Motor neuron (in vitro differentiated cells): ENCODE results near the gene USP44. TPM values are rescaled to one million over a fixed set of nuclear protein-coding genes. Genes with fewer than 3 reads are reported as not detected.
A peak's percentile ranks its signal among the peaks of the same experiment; 100 is the strongest.

Experiments used
- ATAC-seq, 8 experiments: fragments of 200-7000 bp; cut with Tn5 transposase; replicated peaks in 6 of 8; 2 replicates each; pipeline ENCODE4 v1.8.0; 2021; ENCODE audit warnings: mild to moderate bottlenecking in 8 of 8, moderate library complexity in 8 of 8
- H3K27ac ChIP-seq, 2 donors: fragments of 250-450 bp; sonication (Bioruptor Pico); 2 replicates each; pipeline ENCODE4 v1.9.0; 2021; ENCODE audit warnings: antibody characterized with exemption in 2 of 2, mild to moderate bottlenecking in 2 of 2, moderate library complexity in 1 of 2
- H3K4me1 ChIP-seq, 2 donors: fragments of 250-450 bp; sonication (Bioruptor Pico); replicated peaks in 1 of 2; 2 replicates each; pipeline ENCODE4 v1.6.1; 2021; ENCODE audit warnings: antibody characterized with exemption in 2 of 2, mild to moderate bottlenecking in 2 of 2, moderate library complexity in 1 of 2
- H3K4me3 ChIP-seq, 5 donors: fragments of 250-450 bp; sonication (Bioruptor Pico); 2 replicates each; pipeline ENCODE4 v1.9.0; 2021; ENCODE audit warnings: antibody characterized with exemption in 5 of 5, mild to moderate bottlenecking in 5 of 5, moderate library complexity in 4 of 5
- WGBS, 10 experiments: fragments of 450-650 bp; shearing (Covaris generic); methylation state at CpG; one replicate each; pipeline ENCODE4 v1.0.0; 2022; 5-methylcytosine and 5-hydroxymethylcytosine counted together
- in situ Hi-C, 9 experiments: fragments of 400-800 bp; cut with MboI; loops; one replicate each; pipeline ENCODE4 v1.15.0; 2021; ENCODE audit warnings: low sequenced_read_pairs in 9 of 9, low pct_unique_long_range_greater_than_20kb in 2 of 9; ENCODE audit not compliant: unreplicated experiment in 9 of 9
- total RNA-seq, 8 experiments: library from RNA; unstranded; fragments of 300-600 nt; gene quantifications; 2 replicates each; pipeline versions ENCODE4 v1.2.3 to v1.2.4, GENCODE V29; 2022

USP44 gene
- total RNA-seq, 8 experiments from 2014 or later: 0.76 to 15.7 (median 10.8) TPM

- in situ Hi-C loops: loop anchor here in 3 of 9 experiments (25.0 kb wide), 1 partner anchor 434 kb away; no protein-coding TSS in a partner anchor
- no peak for ATAC-seq
- Histone ChIP-seq H3K27ac (no peak overlapping the region), H3K4me1 (peaks cover 10 to 33% of the 10 kb centered on the region in 2 donors), H3K4me3 (peak overlapping the region in 4 of 5 donors; percentile 6 to 86 (median 12))
- WGBS, 10 experiments: 0 to 83% (median 11%) methylated on average over 2 to 9 of the region's 9 CpGs
Measured at GRCh38 chr12:95546491-95546813, 4.8 kb downstream of the USP44 start.

GRCh38 chr12:95545731-95546490 lies 5.4 kb downstream of the USP44 start:
- peaks cover 5 to 29% of the 10 kb centered on the region in 2 donors for H3K4me1 ChIP-seq
- 5 to 85% (median 23%) methylated on average over 2 to 8 of the region's 8 CpGs for WGBS, 10 experiments
- in situ Hi-C loops: loop anchor here in 3 of 9 experiments (25.0 kb wide), 1 partner anchor 434 kb away; no protein-coding TSS in a partner anchor
- no peak for ATAC-seq
- H3K4me3 ChIP-seq: peak overlapping the region in 4 of 5 donors; percentile 6 to 86 (median 12)
- peak overlapping the region in 1 of 2 donors; percentile 21 for H3K27ac ChIP-seq

- in situ Hi-C loops: loop anchor here in 3 of 9 experiments (25.0 kb wide), 1 partner anchor 433 kb away; no protein-coding TSS in a partner anchor
- WGBS, 10 experiments: 6 to 96% (median 20%) methylated on average over 2 to 4 of the region's 4 CpGs; no CpG with 5 or more reads in 1 of the 10 experiments
- peak overlapping the region in 3 of 5 donors; percentile 4 to 86 (median 6) for H3K4me3 ChIP-seq
- peaks cover 5 to 29% of the 10 kb centered on the region in 2 donors for H3K4me1 ChIP-seq
- H3K27ac ChIP-seq: no peak overlapping the region
- ATAC-seq: no peak
Measured at GRCh38 chr12:95545303-95545702, 6.0 kb downstream of the USP44 start.

GRCh38 chr12:95544756-95545155 lies 6.5 kb downstream of the USP44 start:
- 29 to 58% (median 36%) methylated on average over 2 to 3 of the region's 3 CpGs; no CpG with 5 or more reads in 1 of the 10 experiments for WGBS, 10 experiments

GRCh38 chr12:95543305-95543704 lies 8.0 kb downstream of the USP44 start:
- ATAC-seq: no peak
- Histone ChIP-seq H3K4me3 (no peak overlapping the region), H3K27ac (no peak overlapping the region), H3K4me1 (peaks cover 10 to 32% of the 10 kb centered on the region in 2 donors)
- WGBS, 10 experiments: 83 to 100% (median 95%) methylated on average over 3 to 7 of the region's 7 CpGs; no CpG with 5 or more reads in 2 of the 10 experiments
- in situ Hi-C loops: loop anchor here in 3 of 9 experiments (25.0 kb wide), 1 partner anchor 431 kb away; no protein-coding TSS in a partner anchor

More at GRCh38 chr12:95544756-95545155, 6.5 kb downstream of the USP44 start:
- ATAC-seq: no peak
- H3K27ac ChIP-seq: no peak overlapping the region
- in situ Hi-C loops: loop anchor here in 3 of 9 experiments (25.0 kb wide), 1 partner anchor 432 kb away; no protein-coding TSS in a partner anchor
- H3K4me1 ChIP-seq: peaks cover 5 to 29% of the 10 kb centered on the region in 2 donors
- no peak overlapping the region for H3K4me3 ChIP-seq

- 57 to 93% (median 86%) methylated on average over 2 to 7 of the region's 7 CpGs; no CpG with 5 or more reads in 1 of the 10 experiments for WGBS, 10 experiments
- in situ Hi-C loops: loop anchor here in 3 of 9 experiments (25.0 kb wide), 1 partner anchor 429 kb away; no protein-coding TSS in a partner anchor
- ATAC-seq: no peak
- no peak overlapping the region for H3K27ac ChIP-seq
- H3K4me1 ChIP-seq: peaks cover 9 to 24% of the 10 kb centered on the region in 2 donors
- no peak overlapping the region for H3K4me3 ChIP-seq
Measured at GRCh38 chr12:95541436-95541835, 9.8 kb downstream of the USP44 start.

- Histone ChIP-seq H3K4me1 (peaks cover 6 to 7% of the 10 kb centered on the region in 2 donors), H3K27ac (no peak overlapping the region), H3K4me3 (no peak overlapping the region)
- peak in 2 of 8 experiments; percentile 36 to 48 for ATAC-seq
- in situ Hi-C loops: loop anchor here in 4 of 9 experiments (10.0 to 25.0 kb wide), 2 partner anchors 424 to 426 kb away; no protein-coding TSS in a partner anchor
- WGBS, 10 experiments: 20 to 83% (median 42%) methylated on average over 2 to 5 of the region's 5 CpGs; no CpG with 5 or more reads in 2 of the 10 experiments
Measured at GRCh38 chr12:95538656-95539055, 12.6 kb downstream of the USP44 start.

GRCh38 chr12:95538006-95538405 lies 13.3 kb downstream of the USP44 start:
- no peak for ATAC-seq
- WGBS, 10 experiments: 60 to 100% (median 85%) methylated on average over 1 to 4 of the region's 4 CpGs
- in situ Hi-C loops: loop anchor here in 4 of 9 experiments (10.0 to 25.0 kb wide), 2 partner anchors 423 to 426 kb away; no protein-coding TSS in a partner anchor
- Histone ChIP-seq H3K4me3 (no peak overlapping the region), H3K4me1 (peaks cover 6 to 7% of the 10 kb centered on the region in 2 donors), H3K27ac (no peak overlapping the region)

- H3K4me3 ChIP-seq: no peak overlapping the region
- H3K4me1 ChIP-seq: peaks cover 6 to 7% of the 10 kb centered on the region in 2 donors
- H3K27ac ChIP-seq: no peak overlapping the region
- in situ Hi-C loops: loop anchor here in 4 of 9 experiments (10.0 to 25.0 kb wide), 2 partner anchors 419 to 422 kb away; no protein-coding TSS in a partner anchor
- 50 to 100% (median 87%) methylated on average over 1 to 4 of the region's 4 CpGs; no CpG with 5 or more reads in 2 of the 10 experiments for WGBS, 10 experiments
- peak in 1 of 8 experiments; percentile 5 for ATAC-seq
Measured at GRCh38 chr12:95533985-95534384, 17.3 kb downstream of the USP44 start.

GRCh38 chr12:95532851-95533250 lies 18.4 kb downstream of the USP44 start:
- no peak overlapping the region for H3K27ac ChIP-seq
- H3K4me1 ChIP-seq: no peaks in the 10 kb centered on the region
- ATAC-seq: peak in 3 of 8 experiments; percentile 29 to 96 (median 94)
- no peak overlapping the region for H3K4me3 ChIP-seq
- in situ Hi-C loops: loop anchor here in 4 of 9 experiments (10.0 to 25.0 kb wide), 2 partner anchors 418 to 421 kb away; no protein-coding TSS in a partner anchor
- 14 to 100% (median 80%) methylated on average over 1 to 5 of the region's 5 CpGs; no CpG with 5 or more reads in 3 of the 10 experiments for WGBS, 10 experiments

- in situ Hi-C loops: loop anchor here in 4 of 9 experiments (10.0 to 25.0 kb wide), 2 partner anchors 415 to 417 kb away; no protein-coding TSS in a partner anchor
- no peaks in the 10 kb centered on the region for H3K4me1 ChIP-seq
- ATAC-seq: no peak
- no peak overlapping the region for H3K4me3 ChIP-seq
- no peak overlapping the region for H3K27ac ChIP-seq
- 11 to 100% (median 84%) methylated on average over 2 to 4 of the region's 4 CpGs; no CpG with 5 or more reads in 1 of the 10 experiments for WGBS, 10 experiments
Measured at GRCh38 chr12:95529693-95530225, 21.5 kb downstream of the USP44 start.

- Histone ChIP-seq H3K4me3 (no peak overlapping the region), H3K4me1 (no peaks in the 10 kb centered on the region), H3K27ac (no peak overlapping the region)
- in situ Hi-C loops: loop anchor here in 3 of 9 experiments (25.0 kb wide), 1 partner anchor 416 kb away; no protein-coding TSS in a partner anchor
- 0 to 100% (median 74%) methylated on average over 1 to 4 of the region's 4 CpGs for WGBS, 10 experiments
- peak in 1 of 8 experiments; percentile 16 for ATAC-seq
Measured at GRCh38 chr12:95528431-95528830, 22.8 kb downstream of the USP44 start.
